WERI-Rb-1 (cell line): ENCODE measurements around the gene PAX7.

Experiments
- DNase-seq: peaks from one replicate; pipeline ENCODE4 v3.0.0-alpha.2; 2020
- H3K27ac ChIP-seq: fragments of 250-450 bp; sonication (Bioruptor Pico); 2 replicates; pipeline ENCODE4 v1.5.1; 2020; ENCODE audit warnings: mild to moderate bottlenecking, moderate library complexity
- H3K27me3 ChIP-seq: fragments of 250-450 bp; sonication (Bioruptor Pico); 2 replicates; pipeline ENCODE4 v1.5.1; 2021; ENCODE audit warnings: mild to moderate bottlenecking, low read depth, moderate library complexity; ENCODE audit not compliant: insufficient read depth, severe bottlenecking
- H3K36me3 ChIP-seq: fragments of 250-450 bp; sonication (Bioruptor Pico); 2 replicates; pipeline ENCODE4 v1.5.1; 2020; ENCODE audit warnings: mild to moderate bottlenecking, moderate library complexity
- H3K4me3 ChIP-seq: 2 replicates; pipeline ENCODE4 v1.5.1; 2011; ENCODE audit warnings: low read depth, mild to moderate bottlenecking, control low read depth, low read length
- H3K9me3 ChIP-seq: fragments of 250-450 bp; sonication (Bioruptor Pico); 2 replicates; pipeline ENCODE4 v1.5.1; 2021; ENCODE audit warnings: mild to moderate bottlenecking, moderate library complexity; ENCODE audit not compliant: severe bottlenecking
- TF ChIP-seq, protein P1 (sequence below): IDR thresholded peaks from 2 replicates; pipeline ENCODE4 v1.5.1; 2011; ENCODE audit warnings: low read depth, mild to moderate bottlenecking, control low read depth, inconsistent platforms, low read length

PAX7 gene

DNA sequence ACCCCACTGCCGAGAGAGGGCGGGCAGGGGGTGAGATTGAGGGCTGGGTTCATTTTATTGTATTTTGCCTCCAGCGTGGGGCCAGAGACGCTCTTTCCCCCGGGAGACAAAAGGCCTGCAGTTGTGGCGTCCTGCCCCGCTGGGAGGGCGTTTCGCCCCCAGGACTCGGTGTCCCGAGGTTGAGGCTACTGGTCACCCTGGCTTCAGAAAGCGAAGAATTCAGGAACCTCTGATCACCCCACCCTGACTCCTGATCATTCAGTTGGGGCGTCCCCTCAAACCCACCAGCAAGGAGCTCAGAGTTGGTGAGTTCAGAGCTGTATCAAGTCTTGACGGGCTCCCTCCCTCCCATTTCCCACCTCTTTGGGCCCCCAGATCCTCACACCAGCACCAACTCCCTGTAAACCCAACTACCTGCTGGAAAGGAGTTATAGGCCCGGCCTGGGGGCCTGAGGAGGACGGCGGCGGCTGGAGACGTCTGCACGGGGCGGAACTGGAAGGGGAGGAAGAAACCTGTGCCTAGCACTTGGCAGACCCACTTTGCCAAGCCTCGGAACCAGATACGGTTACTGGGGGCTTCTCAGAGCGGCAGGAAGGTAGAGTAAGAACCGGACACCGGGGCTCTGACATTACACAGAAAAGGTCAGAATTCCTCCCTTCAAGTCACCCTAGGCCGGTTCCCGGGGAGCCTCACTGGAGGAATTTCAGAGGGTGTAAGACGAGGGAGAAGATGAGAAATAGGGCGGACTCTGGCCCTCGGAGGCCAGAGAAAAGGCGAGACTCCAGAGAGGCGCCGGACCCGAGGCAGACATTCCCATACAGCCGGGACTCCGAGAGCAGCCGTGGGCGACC lies 761 bp upstream of the PAX7 start:
- Histone ChIP-seq H3K27ac (no peak overlapping the region), H3K27me3 (peaks cover 92% of the 10 kb centered on the region), H3K36me3 (no peaks in the 10 kb centered on the region), H3K4me3 (no peak overlapping the region), H3K9me3 (no peaks in the 10 kb centered on the region)
- DNase-seq, result no peak
- TF ChIP-seq, protein P1, sequence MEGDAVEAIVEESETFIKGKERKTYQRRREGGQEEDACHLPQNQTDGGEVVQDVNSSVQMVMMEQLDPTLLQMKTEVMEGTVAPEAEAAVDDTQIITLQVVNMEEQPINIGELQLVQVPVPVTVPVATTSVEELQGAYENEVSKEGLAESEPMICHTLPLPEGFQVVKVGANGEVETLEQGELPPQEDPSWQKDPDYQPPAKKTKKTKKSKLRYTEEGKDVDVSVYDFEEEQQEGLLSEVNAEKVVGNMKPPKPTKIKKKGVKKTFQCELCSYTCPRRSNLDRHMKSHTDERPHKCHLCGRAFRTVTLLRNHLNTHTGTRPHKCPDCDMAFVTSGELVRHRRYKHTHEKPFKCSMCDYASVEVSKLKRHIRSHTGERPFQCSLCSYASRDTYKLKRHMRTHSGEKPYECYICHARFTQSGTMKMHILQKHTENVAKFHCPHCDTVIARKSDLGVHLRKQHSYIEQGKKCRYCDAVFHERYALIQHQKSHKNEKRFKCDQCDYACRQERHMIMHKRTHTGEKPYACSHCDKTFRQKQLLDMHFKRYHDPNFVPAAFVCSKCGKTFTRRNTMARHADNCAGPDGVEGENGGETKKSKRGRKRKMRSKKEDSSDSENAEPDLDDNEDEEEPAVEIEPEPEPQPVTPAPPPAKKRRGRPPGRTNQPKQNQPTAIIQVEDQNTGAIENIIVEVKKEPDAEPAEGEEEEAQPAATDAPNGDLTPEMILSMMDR, result no peak

DNA sequence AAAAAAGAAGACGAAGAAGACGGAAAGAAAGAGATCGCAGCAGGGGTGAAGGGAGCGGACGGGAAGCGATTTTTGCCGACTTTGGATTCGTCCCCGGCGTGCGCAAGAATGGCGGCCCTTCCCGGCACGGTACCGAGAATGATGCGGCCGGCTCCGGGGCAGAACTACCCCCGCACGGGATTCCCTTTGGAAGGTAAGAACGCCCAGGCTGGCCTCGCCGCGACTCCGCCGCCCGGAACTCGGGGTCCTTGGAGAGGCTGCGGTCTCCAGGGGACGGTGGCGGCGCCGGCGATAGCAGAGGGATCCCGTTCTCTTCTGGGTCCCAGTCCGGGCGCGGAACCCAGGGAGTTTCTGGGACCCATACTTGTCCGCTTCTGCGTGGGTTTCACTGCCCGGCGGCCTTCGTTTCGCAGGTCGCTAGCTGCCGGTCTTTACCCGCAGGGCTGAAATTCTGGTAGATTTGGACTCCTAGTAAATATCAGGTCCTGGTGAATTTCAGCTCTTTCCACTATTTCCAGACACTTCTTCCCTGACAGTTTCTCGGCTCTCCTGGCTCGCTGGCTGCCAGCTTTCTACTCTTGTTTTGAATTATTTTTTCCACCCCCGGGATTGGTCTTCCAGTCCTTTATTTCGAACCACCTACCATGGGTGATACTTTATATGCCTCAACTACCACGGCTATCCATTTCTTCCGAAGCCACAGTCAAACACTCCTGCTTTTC lies 1.0 kb downstream of the PAX7 start:
- Histone ChIP-seq H3K9me3 (no peaks in the 10 kb centered on the region), H3K4me3 (no peak overlapping the region), H3K27ac (no peak overlapping the region), H3K27me3 (peaks cover 94% of the 10 kb centered on the region), H3K36me3 (no peaks in the 10 kb centered on the region)
- TF ChIP-seq, protein P1, result no peak
- DNase-seq, result no peak

DNA sequence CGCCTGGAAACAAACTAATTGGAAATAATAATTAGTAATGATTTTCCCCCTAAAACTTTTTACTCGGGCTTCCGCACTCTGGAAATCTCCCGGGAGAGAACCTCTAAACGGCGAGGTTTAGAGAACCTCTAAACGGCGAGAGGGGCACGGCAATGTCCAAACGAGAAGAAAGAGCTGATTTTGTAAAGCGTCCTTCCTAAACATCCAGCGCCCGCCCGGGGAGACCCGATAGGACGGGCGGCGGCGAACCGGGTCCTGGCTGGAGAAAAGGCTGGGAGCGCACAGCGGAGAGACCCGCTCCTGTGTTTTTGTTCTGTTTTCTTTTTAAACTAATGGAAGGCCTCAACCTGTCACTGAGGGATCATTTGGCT lies 1.6 kb downstream of the PAX7 start:
- TF ChIP-seq, protein P1, result no peak
- Histone ChIP-seq H3K27me3 (peaks cover 96% of the 10 kb centered on the region), H3K36me3 (no peaks in the 10 kb centered on the region), H3K9me3 (no peaks in the 10 kb centered on the region), H3K4me3 (no peak overlapping the region), H3K27ac (no peak overlapping the region)
- no peak for DNase-seq

GRCh38 chr1:18632783-18633421 lies 2.3 kb downstream of the PAX7 start:
- TF ChIP-seq, protein P1, result no peak
- H3K4me3 ChIP-seq, result no peak overlapping the region

GRCh38 chr1:18633422-18634155 lies 2.9 kb downstream of the PAX7 start:
- Histone ChIP-seq H3K9me3 (no peaks in the 10 kb centered on the region), H3K27ac (no peak overlapping the region), H3K36me3 (no peaks in the 10 kb centered on the region), H3K4me3 (no peak overlapping the region), H3K27me3 (peaks cover 96% of the 10 kb centered on the region)
- TF ChIP-seq, protein P1, result no peak
- DNase-seq, result no peak

More at GRCh38 chr1:18632783-18633421, 2.3 kb downstream of the PAX7 start:
- peak; percentile 43 for DNase-seq
- H3K36me3 ChIP-seq, result no peaks in the 10 kb centered on the region
- no peaks in the 10 kb centered on the region for H3K9me3 ChIP-seq
- peaks cover 96% of the 10 kb centered on the region for H3K27me3 ChIP-seq
- H3K27ac ChIP-seq, result no peak overlapping the region
